ENCODE measurements around the gene SCRG1. TPM values are rescaled to one million over a fixed set of nuclear protein-coding genes. Genes with fewer than 3 reads are reported as not detected.

SCRG1 gene
- polyA plus RNA-seq, 3 donors = 0.07 to 0.24 (median 0.08) TPM

GRCh38 chr4:173432430-173432829 lies 33.5 kb upstream of the SCRG1 start:
- Mint-ChIP-seq H3K27me3 (ENCODE audit: low read depth in 3 of 3) (peaks cover 1 to 3% (median 3%) of the 10 kb centered on the region in 3 donors), H3K9me3 (peaks cover 3 to 13% (median 7%) of the 10 kb centered on the region in 7 donors), H3K27ac (no peak overlapping the region), H3K4me1 (peaks cover 23% of the 10 kb centered on the region), H3K36me3 (peaks cover 7 to 35% of the 10 kb centered on the region in 2 donors), H3K4me3 (no peak overlapping the region)
- Histone ChIP-seq H3K27ac (ENCODE audit: low read depth in 1 of 2, low read length in 2 of 2) (no peak overlapping the region), H4K20me1 (ENCODE audit: insufficient read depth, low read length) (no peaks in the 10 kb centered on the region), H3K79me2 (ENCODE audit: insufficient read depth, low read length) (no peaks in the 10 kb centered on the region), H3K27me3 (ENCODE audit: control insufficient read depth in 2 of 2, insufficient read depth in 2 of 2, low read length in 2 of 2) (no peaks in the 10 kb centered on the region), H2AFZ (ENCODE audit: insufficient read depth, low read depth, low read length, poor library complexity, severe bottlenecking) (no peak overlapping the region), H3K4me1 (ENCODE audit: control insufficient read depth in 1 of 2, insufficient read depth in 2 of 2, low read length in 2 of 2) (peaks cover 13 to 23% of the 10 kb centered on the region in 2 donors), H3K9me3 (replicated peaks in 1 of 2; ENCODE audit: control insufficient read depth in 1 of 2, insufficient read depth in 1 of 2, low read length in 2 of 2) (peaks cover 0 to 5% of the 10 kb centered on the region in 2 donors), H3K9ac (ENCODE audit: insufficient read depth, low read length, poor library complexity, severe bottlenecking) (no peak overlapping the region), H3K4me3 (replicated peaks in 1 of 3; ENCODE audit: low read depth in 2 of 3, low read length in 3 of 3) (no peak overlapping the region), H3K4me2 (replicated peaks; ENCODE audit: extremely low read depth, low read length, poor library complexity, severe bottlenecking) (no peak overlapping the region), H3K36me3 (replicated peaks in 1 of 2; ENCODE audit: control insufficient read depth in 1 of 2, insufficient read depth in 2 of 2, low read length in 2 of 2) (peaks cover 0 to 14% of the 10 kb centered on the region in 2 donors)
- DNase-seq = no peak
- intact Hi-C loops (cut with micrococcal nuclease) = no loop called here
- 100% methylated on average over 1 of the region's 5 CpGs for WGBS (ENCODE audit: insufficient coverage)
- TF ChIP-seq CTCF (IDR thresholded peaks at IDR 0.05) = no peak

GRCh38 chr4:173426064-173426463 lies 27.1 kb upstream of the SCRG1 start:
- Mint-ChIP-seq H3K4me3 (no peak overlapping the region), H3K36me3 (peaks cover 29 to 35% of the 10 kb centered on the region in 2 donors), H3K9me3 (peaks cover 0 to 5% (median 3%) of the 10 kb centered on the region in 7 donors), H3K27ac (no peak overlapping the region), H3K4me1 (peaks cover 3% of the 10 kb centered on the region), H3K27me3 (ENCODE audit: low read depth in 3 of 3) (peaks cover 0 to 1% (median 1%) of the 10 kb centered on the region in 3 donors)
- Histone ChIP-seq H3K4me3 (replicated peaks in 1 of 3; ENCODE audit: low read depth in 2 of 3, low read length in 3 of 3) (no peak overlapping the region), H4K20me1 (ENCODE audit: insufficient read depth, low read length) (no peaks in the 10 kb centered on the region), H3K36me3 (replicated peaks in 1 of 2; ENCODE audit: control insufficient read depth in 1 of 2, insufficient read depth in 2 of 2, low read length in 2 of 2) (peaks cover 0 to 7% of the 10 kb centered on the region in 2 donors), H3K9ac (ENCODE audit: insufficient read depth, low read length, poor library complexity, severe bottlenecking) (no peak overlapping the region), H3K79me2 (ENCODE audit: insufficient read depth, low read length) (no peaks in the 10 kb centered on the region), H2AFZ (ENCODE audit: insufficient read depth, low read depth, low read length, poor library complexity, severe bottlenecking) (no peak overlapping the region), H3K4me2 (replicated peaks; ENCODE audit: extremely low read depth, low read length, poor library complexity, severe bottlenecking) (no peak overlapping the region), H3K9me3 (replicated peaks in 1 of 2; ENCODE audit: control insufficient read depth in 1 of 2, insufficient read depth in 1 of 2, low read length in 2 of 2) (peaks cover 0 to 4% of the 10 kb centered on the region in 2 donors), H3K27me3 (ENCODE audit: control insufficient read depth in 2 of 2, insufficient read depth in 2 of 2, low read length in 2 of 2) (no peaks in the 10 kb centered on the region), H3K27ac (ENCODE audit: low read depth in 1 of 2, low read length in 2 of 2) (no peak overlapping the region), H3K4me1 (ENCODE audit: control insufficient read depth in 1 of 2, insufficient read depth in 2 of 2, low read length in 2 of 2) (no peaks in the 10 kb centered on the region)
- intact Hi-C loops (cut with micrococcal nuclease) = loop anchor here (10.0 kb wide), 1 partner anchor 69 kb away; no protein-coding TSS in a partner anchor
- 43% methylated on average over 1 of the region's 2 CpGs for WGBS (ENCODE audit: insufficient coverage)
- DNase-seq = no peak
- TF ChIP-seq CTCF (IDR thresholded peaks at IDR 0.05) = no peak
